WTC11 (cell line): ENCODE results near the gene DDB1. TPM values are rescaled to one million over a fixed set of nuclear protein-coding genes. Genes with fewer than 3 reads are reported as not detected.
"Not testable (repeated sequence)": the region's sequence is repeated elsewhere in the genome, so short reads cannot be mapped to it uniquely, and the experiment has no call there.

Source experiments
- ATAC-seq: fragments of 200-7000 bp; cut with Tn5 transposase; 2 replicates; pipeline ENCODE4 v1.10.0; 2021; ENCODE audit warnings: mild to moderate bottlenecking, moderate library complexity
- CTCF ChIA-PET: fragments of 300-600 bp; sonication (Branson Sonifier 250); formaldehyde crosslinking; loops from one replicate; lab custom pipeline; 2021; ENCODE audit warnings: antibody characterized with exemption; lab: Charles Lee
- POLR2A ChIA-PET: fragments of 350-600 bp; sonication (Branson Sonifier 250); formaldehyde crosslinking; loops from one replicate; lab custom pipeline; 2021; ENCODE audit warnings: antibody characterized with exemption; lab: Charles Lee
- DNase-seq: peaks from one replicate; pipeline ENCODE4 v3.0.0; 2021; ENCODE audit warnings: low spot score
- H3K27ac Mint-ChIP-seq: 2 replicates; pipeline ENCODE4 v1.8.0; 2021; ENCODE audit warnings: mixed read lengths
- H3K27me3 Mint-ChIP-seq: 2 replicates; pipeline ENCODE4 v1.8.0; 2021; ENCODE audit warnings: low read depth, mild to moderate bottlenecking, moderate library complexity, mixed read lengths
- H3K36me3 Mint-ChIP-seq: 2 replicates; pipeline ENCODE4 v1.8.0; 2021; ENCODE audit warnings: mixed read lengths
- H3K4me1 Mint-ChIP-seq: 2 replicates; pipeline ENCODE4 v1.8.0; 2022; ENCODE audit warnings: mixed read lengths
- H3K4me3 Mint-ChIP-seq: 2 replicates; pipeline ENCODE4 v1.8.0; 2021; ENCODE audit warnings: mild to moderate bottlenecking, moderate library complexity, mixed read lengths
- H3K9me3 Mint-ChIP-seq: 2 replicates; pipeline ENCODE4 v1.8.0; 2021; ENCODE audit warnings: mixed read lengths
- AR ChIP-seq: fragments of 250-450 bp; sonication (Bioruptor Pico); IDR thresholded peaks from 2 replicates; pipeline ENCODE4 v1.9.0; 2021; ENCODE audit warnings: mild to moderate bottlenecking
- CTCF ChIP-seq: fragments of 200-600 bp; IDR thresholded peaks from 2 replicates; pipeline ENCODE4 v1.8.0; 2022; ENCODE audit warnings: antibody characterized with exemption
- E2F5 ChIP-seq: sonication (generic); formaldehyde crosslinking; IDR thresholded peaks from 2 replicates; pipeline ENCODE4 v1.8.1; 2022; ENCODE audit warnings: mild to moderate bottlenecking, moderate library complexity, missing genetic modification reagents
- JAZF1 ChIP-seq: fragments of 250-450 bp; sonication (Bioruptor Pico); IDR thresholded peaks from 2 replicates; pipeline ENCODE4 v1.9.0; 2021; ENCODE audit warnings: moderate library complexity, mild to moderate bottlenecking, inconsistent platforms
- NR2C2 ChIP-seq: sonication (generic); formaldehyde crosslinking; IDR thresholded peaks from 2 replicates; pipeline ENCODE4 v1.8.0; 2022; ENCODE audit warnings: mild to moderate bottlenecking, missing genetic modification reagents
- ZNF121 ChIP-seq: sonication (generic); formaldehyde crosslinking; IDR thresholded peaks from 2 replicates; pipeline ENCODE4 v1.8.0; 2023; ENCODE audit warnings: missing genetic modification reagents
- ZNF219 ChIP-seq: sonication (generic); formaldehyde crosslinking; IDR thresholded peaks from 2 replicates; pipeline ENCODE4 v1.8.0; 2023; ENCODE audit warnings: missing genetic modification reagents, mild to moderate bottlenecking, borderline replicate concordance
- ZNF425 ChIP-seq: fragments of 250-450 bp; sonication (Bioruptor Pico); conservative IDR thresholded peaks from 2 replicates; pipeline ENCODE4 v1.9.0; 2021; ENCODE audit warnings: mild to moderate bottlenecking
- ZNF671 ChIP-seq: fragments of 250-450 bp; sonication (Bioruptor Pico); IDR thresholded peaks from 2 replicates; pipeline ENCODE4 v1.8.0; 2021; ENCODE audit warnings: mild to moderate bottlenecking
- ZSCAN18 ChIP-seq: fragments of 250-450 bp; sonication (Bioruptor Pico); IDR thresholded peaks from 2 replicates; pipeline ENCODE4 v2.1.2; 2022; ENCODE audit warnings: mild to moderate bottlenecking, moderate library complexity
- total RNA-seq: library from RNA; stranded (reverse); gene quantifications from 3 replicates; pipeline ENCODE4 v1.2.3, GENCODE V29; 2021

Gene DDB1
- total RNA-seq, 1 experiment from 2014 or later = 316 TPM

GRCh38 chr11:61256710-61257482 lies 76.0 kb downstream of the DDB1 start:
- ChIA-PET CTCF (interaction anchor here (0.7 to 3.0 kb wide), 2 partner anchors 38 to 275 kb away, joined by 3 to 12 read pairs; partner anchors contain the start of gene VWCE), POLR2A (no interaction called here)
- H3K27me3 Mint-ChIP-seq = no peaks in the 10 kb centered on the region
- no peak overlapping the region for H3K4me3 Mint-ChIP-seq
- TF ChIP-seq ZNF425 (CRISPR knock-in tag) (no peak), ZNF121 (CRISPR knock-in tag) (no peak), NR2C2 (CRISPR knock-in tag) (no peak), ZNF219 (CRISPR knock-in tag) (no peak), E2F5 (CRISPR knock-in tag) (no peak), ZSCAN18 (CRISPR knock-in tag) (no peak), AR (CRISPR knock-in tag) (no peak), JAZF1 (no peak)
- H3K36me3 Mint-ChIP-seq = peaks cover 3% of the 10 kb centered on the region; the same call in 1 of the 2 replicates
- ATAC-seq (no peak), DNase-seq (no peak)
- no peaks in the 10 kb centered on the region for H3K9me3 Mint-ChIP-seq
- no peak overlapping the region for H3K27ac Mint-ChIP-seq
- 0 out of 2 replicates have a peak, but pooled peaks cover 3% of the 10 kb centered on the region for H3K4me1 Mint-ChIP-seq

- TF ChIP-seq CTCF (peak; percentile 77), ZNF671 (CRISPR knock-in tag) (no peak)
Measured at GRCh38 chr11:61254403-61255025, 78.4 kb downstream of the DDB1 start.

GRCh38 chr11:61252332-61252731 lies 80.6 kb downstream of the DDB1 start:
- CTCF ChIA-PET = interaction anchor here (1.9 to 2.1 kb wide), 2 partner anchors 41 to 84 kb away, joined by 4 to 6 read pairs; no protein-coding TSS in a partner anchor
- H3K36me3 Mint-ChIP-seq, H3K4me1 Mint-ChIP-seq, ATAC-seq, H3K9me3 Mint-ChIP-seq, H3K27ac Mint-ChIP-seq, POLR2A ChIA-PET, H3K4me3 Mint-ChIP-seq, DNase-seq, H3K27me3 Mint-ChIP-seq: not testable (repeated sequence)

More at GRCh38 chr11:61254403-61255025, 78.4 kb downstream of the DDB1 start:
- H3K9me3 Mint-ChIP-seq = no peaks in the 10 kb centered on the region
- ATAC-seq (peak; percentile 97), DNase-seq (peak; percentile 85)
- no peak overlapping the region for H3K4me3 Mint-ChIP-seq
- CTCF ChIA-PET = interaction anchor here (0.6 to 3.0 kb wide), 10 partner anchors 8 to 138 kb away, joined by 3 to 12 read pairs (median 6); partner anchors contain the start of genes TMEM216 and VWCE
- H3K27ac Mint-ChIP-seq = no peak overlapping the region
- H3K36me3 Mint-ChIP-seq = peaks cover 3% of the 10 kb centered on the region; the same call in 1 of the 2 replicates
- no peaks in the 10 kb centered on the region for H3K27me3 Mint-ChIP-seq
- POLR2A ChIA-PET = no interaction called here
- 0 out of 2 replicates have a peak, but pooled peaks cover 3% of the 10 kb centered on the region for H3K4me1 Mint-ChIP-seq

- H3K4me3 Mint-ChIP-seq, H3K27ac Mint-ChIP-seq, H3K36me3 Mint-ChIP-seq, POLR2A ChIA-PET, H3K27me3 Mint-ChIP-seq, DNase-seq, H3K4me1 Mint-ChIP-seq, ATAC-seq, H3K9me3 Mint-ChIP-seq: not testable (repeated sequence)
- CTCF ChIA-PET = interaction anchor here (0.7 to 2.1 kb wide), 4 partner anchors 42 to 178 kb away, joined by 3 to 6 read pairs (median 4); no protein-coding TSS in a partner anchor
Measured at GRCh38 chr11:61250796-61251765, 81.8 kb downstream of the DDB1 start.
